Raji (cell line): ENCODE data around the gene CEP170.

ENCODE experiments used
- POLR2A ChIP-seq: IDR thresholded peaks from 2 replicates; pipeline ENCODE4 v1.6.1; 2011; ENCODE audit warnings: low read depth, low read length, control low read depth; ENCODE audit not compliant: insufficient read depth

CEP170 gene

DNA sequence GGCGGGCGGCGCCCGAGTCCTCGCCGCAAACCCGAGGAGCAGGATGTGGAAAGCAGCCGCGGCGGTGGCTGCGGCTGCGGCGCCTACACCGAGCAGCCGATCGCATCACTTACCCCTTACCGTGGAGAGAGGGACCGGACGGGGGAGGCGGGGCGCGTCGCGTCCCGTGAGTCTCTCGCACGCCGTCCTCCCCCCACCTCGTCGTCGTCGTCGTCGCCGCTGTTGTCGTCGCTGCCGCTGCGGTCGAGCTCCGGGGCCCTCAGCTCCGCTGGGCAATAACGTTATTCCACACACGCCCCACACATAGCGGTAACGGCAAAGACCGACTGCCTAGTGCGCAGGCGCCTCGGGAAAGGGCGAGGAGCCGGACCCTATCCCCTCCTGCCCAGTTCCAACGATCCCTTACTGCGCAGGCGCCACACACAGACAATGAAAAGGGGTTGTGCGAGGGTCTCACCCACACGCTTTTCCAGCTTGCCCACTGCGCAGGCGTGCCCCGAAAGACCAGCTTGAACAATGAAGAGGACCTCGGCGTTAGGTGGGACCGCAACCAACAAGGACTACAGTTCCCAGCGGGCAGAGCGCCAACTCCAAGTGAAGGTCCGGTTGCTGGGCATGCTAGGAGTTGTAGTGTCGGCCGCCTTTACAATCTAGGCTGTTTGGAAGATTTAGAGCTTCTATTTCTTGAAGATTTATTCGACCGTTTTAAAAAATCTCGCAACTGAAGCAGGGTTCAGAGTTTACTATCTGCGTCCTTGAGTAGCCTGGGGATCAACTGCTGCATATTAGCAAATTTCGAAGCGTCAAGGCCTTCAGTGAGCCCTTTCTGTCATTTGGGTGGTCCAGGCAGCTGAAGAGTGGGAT, at the start of gene CEP170:
CEP170 (minus strand) TSS at position 355 of the 864 bp plus-strand sequence. CDS start 30,001 bp downstream, outside the sequence.
- peak; percentile 80 for TF ChIP-seq POLR2A

- TF ChIP-seq POLR2A, result no peak
Observed at GRCh38 chr1:243301059-243301458, 46.0 kb upstream of the CEP170 start.

DNA sequence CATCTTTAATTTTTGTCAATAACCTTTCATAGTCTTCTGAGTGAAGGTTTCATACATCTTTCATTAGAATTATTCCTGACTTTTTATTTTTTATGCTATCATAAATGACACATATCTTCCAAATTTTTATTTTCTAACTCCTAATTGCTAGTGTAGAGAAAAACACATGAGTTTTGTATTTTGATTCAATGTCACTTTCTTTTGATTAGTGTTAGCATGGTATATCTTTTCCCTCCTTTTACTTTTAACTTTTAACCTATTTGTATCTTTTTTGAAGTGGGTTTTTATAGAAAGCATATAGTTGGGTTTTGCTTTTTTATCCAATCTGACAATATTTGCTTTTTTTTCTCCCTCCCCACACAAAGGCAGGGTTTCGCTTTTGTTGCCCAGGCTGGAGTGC, 44.0 kb upstream of the CEP170 start:
- TF ChIP-seq POLR2A, result no peak

DNA sequence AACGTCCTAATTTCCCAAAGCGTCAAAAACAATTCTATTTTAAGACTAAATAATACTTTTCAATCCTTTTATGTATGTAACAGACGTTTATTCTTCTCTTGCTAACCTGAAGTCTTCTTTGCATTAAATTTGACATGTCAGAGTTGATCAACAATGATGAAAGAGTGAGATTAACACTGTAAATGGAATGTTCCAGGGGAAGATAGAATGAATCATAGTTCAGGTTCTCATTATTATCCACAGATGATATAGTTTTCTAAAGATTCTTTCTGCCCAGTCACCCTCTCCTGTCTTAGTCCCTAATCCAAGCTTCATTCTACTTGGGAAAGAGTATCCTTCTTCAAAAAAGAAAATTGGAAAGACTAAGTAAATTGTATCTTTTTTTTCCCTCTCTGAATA, 39.6 kb upstream of the CEP170 start:
- no peak for TF ChIP-seq POLR2A

GRCh38 chr1:243293941-243294722, 39.1 kb upstream of the CEP170 start:
- TF ChIP-seq POLR2A, result no peak

- TF ChIP-seq POLR2A, result no peak
Observed at GRCh38 chr1:243292117-243292516, 37.0 kb upstream of the CEP170 start.

DNA sequence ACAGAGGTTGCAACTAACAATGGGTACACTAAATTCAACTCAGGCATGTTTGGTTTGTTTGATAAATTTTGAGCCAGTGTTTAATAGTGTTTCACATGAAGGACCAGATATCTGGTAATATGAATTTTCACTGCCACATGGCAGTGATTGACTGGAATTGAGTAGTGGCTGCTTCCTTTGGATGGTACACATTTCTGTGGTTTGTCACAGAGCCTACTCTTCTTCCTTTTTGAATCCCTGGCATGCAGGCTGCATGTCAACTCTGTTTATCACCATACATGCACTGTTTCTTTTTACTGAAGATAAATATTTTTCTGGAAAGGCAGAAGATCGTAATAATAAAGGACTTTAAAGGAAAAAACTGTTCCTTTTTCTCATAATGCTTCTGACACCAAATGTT, 36.2 kb upstream of the CEP170 start:
- no peak for TF ChIP-seq POLR2A

DNA sequence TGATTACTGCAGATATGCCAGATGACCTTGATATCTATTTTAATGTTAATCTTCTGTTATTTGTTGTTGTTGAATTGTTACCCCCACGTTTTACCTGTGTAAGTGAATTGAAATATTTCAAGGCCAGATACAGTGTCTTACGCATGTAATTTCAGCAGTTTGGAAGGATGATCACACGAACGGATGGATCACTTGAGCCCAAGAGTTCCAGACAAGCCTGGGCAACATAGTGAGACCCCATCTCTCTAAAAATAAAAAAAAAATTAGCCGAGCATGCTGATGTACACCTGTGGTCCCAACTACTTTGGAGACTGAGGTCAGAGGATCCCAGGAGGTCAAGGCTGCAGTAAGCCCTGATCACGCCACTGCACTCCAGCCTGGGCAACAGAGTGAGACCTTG, 33.0 kb upstream of the CEP170 start:
- no peak for TF ChIP-seq POLR2A

DNA sequence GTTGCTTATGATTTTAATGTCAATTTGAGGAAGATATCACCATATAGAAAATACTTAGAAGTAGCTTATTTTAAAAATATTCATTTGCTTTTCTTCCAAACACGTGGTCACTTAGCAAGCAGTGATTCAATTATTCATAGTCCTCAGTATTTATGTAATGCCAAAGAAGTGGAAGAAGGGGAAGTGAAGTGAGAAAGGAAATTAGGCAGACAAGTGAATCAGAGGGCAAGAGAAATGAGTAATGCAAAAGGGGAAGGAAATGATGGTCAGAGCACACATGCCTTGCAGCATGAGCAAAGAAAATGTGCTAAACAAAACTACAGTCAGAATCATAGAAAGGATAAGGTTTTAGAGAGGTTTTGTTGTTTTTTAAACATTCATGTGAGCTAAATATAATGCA, 32.6 kb upstream of the CEP170 start:
- no peak for TF ChIP-seq POLR2A

- no peak for TF ChIP-seq POLR2A
Observed at GRCh38 chr1:243287123-243287460, 32.0 kb upstream of the CEP170 start.

DNA sequence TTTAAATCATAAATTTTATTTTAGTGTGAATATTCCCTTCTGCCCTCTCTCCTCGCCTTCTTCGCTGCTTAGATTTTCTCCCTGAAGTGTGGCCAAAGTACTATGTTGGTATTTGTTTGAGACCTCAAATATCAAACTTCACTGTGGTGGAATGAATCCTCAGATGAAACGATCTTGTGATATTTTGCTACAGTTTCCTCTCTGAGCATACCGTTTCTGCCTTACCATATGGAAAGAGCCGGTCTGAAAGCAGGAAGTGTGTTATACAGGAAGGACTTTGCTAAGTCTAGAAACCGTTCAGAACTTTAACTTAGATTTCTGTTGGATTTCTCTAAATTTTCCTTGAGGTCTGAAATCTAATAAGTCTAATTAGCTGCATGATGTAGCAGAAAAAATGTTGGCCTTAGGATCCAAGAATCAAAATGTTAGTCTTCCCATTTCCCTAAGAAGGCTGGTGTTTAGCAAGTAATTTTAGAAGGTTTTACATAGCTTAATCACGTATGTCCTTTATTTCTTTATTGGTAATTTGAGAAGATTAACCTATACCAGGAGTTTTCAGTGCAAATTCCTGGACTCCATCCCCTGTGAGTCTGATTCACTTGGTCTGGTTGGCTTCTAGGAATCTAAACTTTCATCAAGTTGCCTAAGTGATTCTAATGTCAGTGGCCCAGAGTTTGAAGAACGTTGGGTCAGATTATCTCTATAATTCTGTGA, 31.5 kb upstream of the CEP170 start:
- TF ChIP-seq POLR2A, result no peak

DNA sequence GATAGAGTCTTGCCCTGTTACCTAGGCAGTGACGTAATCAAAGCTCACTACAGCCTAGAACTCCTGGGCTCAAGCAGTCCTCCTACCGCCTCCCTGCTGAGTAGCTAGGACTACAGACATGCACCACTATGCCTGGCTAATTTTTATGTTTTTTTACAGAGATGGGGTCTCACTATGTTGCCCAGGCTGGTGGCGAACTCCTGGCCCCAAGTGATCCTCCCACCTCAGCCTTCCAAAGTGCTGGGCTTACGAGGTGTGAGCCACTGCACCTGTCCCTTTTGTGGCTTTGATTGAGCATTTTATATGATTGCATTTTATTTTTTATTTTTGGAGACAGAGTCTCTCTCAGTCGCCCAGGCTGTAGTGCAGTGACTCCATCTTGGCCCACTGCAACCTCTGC, 26.6 kb upstream of the CEP170 start:
- no peak for TF ChIP-seq POLR2A

- no peak for TF ChIP-seq POLR2A
Observed at GRCh38 chr1:243280571-243281129, 25.6 kb upstream of the CEP170 start.

GRCh38 chr1:243275316-243275715, 20.2 kb upstream of the CEP170 start:
- TF ChIP-seq POLR2A, result no peak

DNA sequence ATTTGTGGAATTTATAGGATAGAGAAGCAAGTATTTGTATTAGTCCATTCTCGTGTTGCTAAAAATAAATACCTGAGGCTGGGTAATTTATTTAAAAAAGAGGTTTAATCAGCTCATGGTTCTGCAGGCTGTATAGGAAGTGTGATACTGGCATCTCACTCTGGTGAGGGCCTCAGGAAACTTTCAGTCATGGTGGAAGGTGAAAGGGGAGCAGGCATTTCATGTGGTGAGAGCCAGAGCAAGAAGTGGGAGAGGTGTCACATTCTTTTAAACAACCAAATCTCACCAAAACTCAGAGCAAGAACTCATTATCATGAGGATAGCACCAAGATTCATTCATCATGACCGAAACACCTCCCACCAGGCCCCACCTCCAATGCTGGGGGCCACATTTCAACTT, 18.9 kb upstream of the CEP170 start:
- TF ChIP-seq POLR2A, result no peak
